Stimulated activated naive CD8-positive, alpha-beta T cell treated with anti-CD3 and anti-CD28 coated beads, Interleukin-15, Interleukin-2, amounts not matched to agents 100 U/mL and 50 U/mL, for 24 hours (primary cell): Measurements from ENCODE around the gene AKR1C8.
"Not testable (repeated sequence)": the region's sequence is repeated elsewhere in the genome, so short reads cannot be mapped to it uniquely, and the experiment has no call there.

Source experiments
- ATAC-seq: fragments of 150-1000 bp; cut with Tn5 transposase; one replicate; pipeline ENCODE4 v1.10.0; 2021
- DNase-seq: peaks from one replicate; pipeline ENCODE4 v3.0.0; 2021

The AKR1C8 gene

DNA sequence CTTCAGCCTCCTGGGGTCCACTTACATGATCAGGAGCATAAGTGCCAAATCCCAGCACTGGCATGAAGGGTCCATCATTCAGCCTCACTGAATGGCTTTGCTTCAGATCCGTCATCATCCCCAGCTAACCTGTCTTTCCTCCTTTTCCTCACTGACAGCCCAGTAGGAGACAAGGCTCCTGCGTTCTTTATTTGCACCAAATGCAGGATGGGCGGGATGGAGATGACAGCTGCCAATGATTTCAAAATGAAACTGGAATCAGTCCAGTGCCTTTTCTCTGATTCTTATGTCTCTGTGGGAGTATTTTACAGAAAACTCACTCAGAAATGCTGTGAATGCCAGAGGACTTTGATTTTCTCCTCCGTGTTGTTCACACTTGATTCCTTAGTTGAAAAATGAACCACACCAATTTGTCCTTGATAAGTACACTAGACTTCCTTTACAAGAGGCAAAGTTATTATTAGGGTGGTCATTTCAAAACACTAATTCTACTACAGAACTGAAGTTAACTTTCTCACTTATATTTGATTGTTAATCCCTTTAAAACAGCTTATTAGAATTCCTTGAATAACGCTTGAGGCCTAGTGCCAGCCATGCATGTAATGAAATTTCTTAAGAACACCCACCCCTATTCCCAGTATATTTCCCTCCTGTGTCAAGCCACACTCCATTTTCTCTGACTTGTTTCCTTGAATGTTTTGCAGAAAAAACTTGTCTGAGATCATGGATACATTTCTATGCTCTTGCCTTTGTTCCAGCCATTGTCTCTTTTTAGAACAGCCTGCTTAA is at the start of gene AKR1C8:
Gene AKR1C8, minus strand, starts transcription at position 164 of the 789 bp plus-strand sequence. Its CDS starts 46 bp downstream, at position 118.
- DNase-seq (no peak), ATAC-seq (no peak)

DNA sequence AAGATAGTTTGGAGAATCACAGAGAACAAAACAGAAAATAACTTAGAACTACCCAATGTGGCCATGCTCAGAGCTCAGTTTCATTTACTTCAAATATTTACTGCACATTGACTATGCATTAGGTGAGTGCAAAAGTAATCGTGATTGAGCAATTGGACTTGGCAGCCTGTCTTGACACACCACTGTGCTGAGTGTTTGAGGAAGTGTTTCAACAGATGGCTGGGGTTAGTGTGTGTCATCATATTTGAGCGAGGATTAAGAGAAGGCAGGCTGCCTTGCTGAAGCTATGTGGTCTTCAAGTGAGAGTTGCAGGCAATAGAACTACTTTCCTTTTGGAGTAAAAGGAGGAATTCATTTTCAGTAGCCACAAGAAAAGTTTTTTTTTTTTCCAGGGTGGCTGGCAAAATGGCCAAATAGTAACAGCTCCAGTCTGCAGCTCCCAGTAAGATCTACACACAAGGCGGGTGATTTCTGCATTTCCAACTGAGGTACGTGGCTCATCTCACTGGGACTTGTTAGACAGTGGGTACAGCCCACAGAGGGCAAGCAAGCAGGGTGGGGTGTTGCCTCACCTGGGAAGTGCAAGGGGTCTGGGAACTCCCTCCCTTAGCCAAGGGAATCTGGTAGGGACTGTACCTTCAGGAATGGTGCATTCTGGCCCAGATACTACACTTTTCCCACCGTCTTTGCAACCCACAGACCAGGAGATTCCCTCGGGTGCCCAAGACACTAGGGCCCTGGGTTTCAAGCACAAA is 49.3 kb upstream of the AKR1C8 start:
- DNase-seq (no peak), ATAC-seq (no peak)

DNA sequence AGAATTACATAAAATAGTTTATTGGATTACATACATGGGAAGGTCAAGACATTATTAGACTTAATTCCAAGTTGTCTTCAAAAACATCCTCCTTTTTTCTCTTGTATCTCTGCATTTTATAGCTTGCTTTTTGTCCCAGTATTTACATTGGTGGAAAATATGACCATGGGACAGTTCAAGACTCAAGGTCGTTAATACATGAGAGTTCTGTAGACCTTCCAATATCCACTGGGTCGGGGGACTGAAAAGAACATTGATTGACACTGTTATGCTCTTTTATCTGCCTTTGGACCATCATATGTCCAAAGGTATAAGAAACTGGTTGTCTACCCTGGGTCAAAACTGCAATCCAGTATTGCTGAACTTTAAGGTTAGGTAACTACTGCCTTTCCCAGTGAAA is 48.4 kb upstream of the AKR1C8 start:
- ATAC-seq (no peak), DNase-seq (no peak)

DNA sequence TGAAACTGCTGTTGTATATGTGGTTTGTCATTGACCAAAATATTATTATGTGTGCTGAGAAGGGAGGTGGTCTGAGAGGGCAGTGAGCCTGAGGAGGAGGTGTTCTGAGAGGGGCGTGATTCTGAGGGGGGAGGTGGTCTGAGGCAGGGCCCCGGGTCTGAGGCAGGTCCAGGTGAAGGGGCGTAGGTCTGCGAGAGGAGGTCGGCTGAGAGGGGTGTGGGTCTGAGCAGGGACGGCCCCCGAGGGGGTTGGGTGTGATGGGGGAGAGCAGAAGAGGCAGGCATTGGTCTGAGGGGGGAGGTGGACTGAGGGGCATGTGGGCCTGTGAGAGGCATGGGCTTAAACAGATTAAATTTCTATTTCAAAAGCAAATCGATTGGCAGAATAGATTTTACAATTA is 44.1 kb upstream of the AKR1C8 start:
- DNase-seq = no peak
- no peak for ATAC-seq

DNA sequence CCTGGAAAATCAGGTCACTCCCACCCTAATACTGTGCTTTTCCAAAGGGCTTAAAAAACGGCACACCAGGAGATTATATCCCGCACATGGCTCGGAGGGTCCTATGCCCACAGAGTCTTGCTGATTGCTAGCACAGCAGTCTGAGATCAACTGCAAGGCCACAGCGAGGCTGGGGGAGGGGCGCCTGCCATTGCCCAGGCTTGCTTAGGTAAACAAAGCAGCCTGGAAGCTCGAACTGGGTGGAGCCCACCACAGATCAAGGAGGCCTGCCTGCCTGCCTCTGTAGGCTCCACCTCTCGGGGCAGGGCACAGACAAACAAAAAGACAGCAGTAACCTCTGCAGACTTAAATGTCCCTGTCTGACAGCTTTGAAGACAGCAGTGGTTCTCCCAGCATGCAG is 38.0 kb upstream of the AKR1C8 start:
- not testable (repeated sequence) for DNase-seq, ATAC-seq

DNA sequence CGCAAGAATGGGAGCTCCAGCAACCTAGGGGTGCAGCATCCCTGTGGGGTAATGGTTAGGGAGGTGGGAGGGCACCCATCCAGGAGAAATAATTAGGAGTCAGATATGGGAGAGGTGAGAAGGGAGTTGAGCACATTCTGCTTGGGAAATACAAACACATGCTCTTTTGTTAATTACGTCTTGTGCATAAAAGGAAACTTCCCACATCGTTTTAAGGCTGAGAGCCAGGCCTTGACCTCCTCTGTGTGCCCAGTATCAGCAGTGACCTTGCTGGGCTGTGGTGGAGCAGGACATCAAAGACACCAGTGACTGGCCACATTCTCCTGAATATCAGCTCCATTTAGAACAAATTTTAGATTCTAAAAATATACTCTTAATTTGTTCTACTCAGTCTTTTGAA is 34.3 kb upstream of the AKR1C8 start:
- no peak for DNase-seq
- ATAC-seq = no peak

DNA sequence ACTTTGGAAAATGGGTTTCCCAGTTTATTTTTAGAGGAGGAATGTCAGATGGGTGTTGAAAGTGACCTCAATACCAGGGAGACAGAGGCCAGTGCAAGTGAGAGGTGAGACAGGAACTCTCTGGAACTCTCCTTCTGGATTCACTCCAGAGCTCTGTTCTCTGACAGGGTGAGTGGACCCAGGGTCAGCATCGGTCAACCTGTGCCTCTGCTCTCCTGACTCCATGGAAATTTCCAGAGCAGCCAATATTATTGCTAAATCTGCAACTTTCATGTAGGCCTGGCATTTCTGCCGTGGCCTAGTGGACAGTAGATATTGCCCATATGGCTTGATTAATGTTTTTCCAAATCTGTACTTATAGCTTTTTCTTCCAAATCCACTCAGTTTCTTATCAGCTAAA is 31.9 kb upstream of the AKR1C8 start:
- ATAC-seq (no peak), DNase-seq (no peak)

DNA sequence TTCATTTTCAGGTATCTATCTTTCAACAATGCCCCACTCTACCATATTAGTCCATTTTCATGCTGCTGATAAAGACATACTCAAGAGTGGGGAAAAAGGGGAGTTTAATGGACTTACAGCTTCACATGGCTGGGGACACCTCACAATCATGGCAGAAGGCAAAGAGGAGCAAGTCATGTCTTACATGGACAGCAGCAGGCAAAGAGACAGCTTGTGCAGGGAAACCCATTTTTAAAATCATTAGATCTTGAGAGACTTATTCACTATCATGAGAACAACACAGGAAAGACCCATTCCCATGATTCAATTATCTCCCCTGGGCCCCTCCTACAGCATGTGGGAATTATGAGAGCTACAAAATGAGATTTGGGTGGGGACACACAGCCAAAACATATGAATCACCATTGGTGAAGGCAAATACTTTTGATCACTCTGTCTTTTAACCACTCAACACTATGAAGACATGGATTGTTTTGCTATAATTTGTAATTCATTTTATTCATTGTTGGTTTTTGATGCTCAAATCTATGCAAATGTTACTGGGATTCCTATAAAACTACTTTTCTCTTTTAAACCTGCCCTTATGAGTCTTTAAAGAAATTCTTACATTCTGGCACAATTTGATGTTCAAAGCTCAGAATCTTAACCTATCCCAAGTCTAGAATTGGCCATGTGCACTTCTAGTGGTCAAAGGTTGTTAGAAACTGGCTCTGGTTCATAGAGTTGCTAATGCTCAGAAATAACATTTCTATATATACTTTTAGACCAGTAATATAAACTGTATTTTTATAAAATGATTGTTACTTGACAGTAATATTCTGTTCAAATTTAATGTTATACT is 27.0 kb upstream of the AKR1C8 start:
- DNase-seq = no peak
- no peak for ATAC-seq

DNA sequence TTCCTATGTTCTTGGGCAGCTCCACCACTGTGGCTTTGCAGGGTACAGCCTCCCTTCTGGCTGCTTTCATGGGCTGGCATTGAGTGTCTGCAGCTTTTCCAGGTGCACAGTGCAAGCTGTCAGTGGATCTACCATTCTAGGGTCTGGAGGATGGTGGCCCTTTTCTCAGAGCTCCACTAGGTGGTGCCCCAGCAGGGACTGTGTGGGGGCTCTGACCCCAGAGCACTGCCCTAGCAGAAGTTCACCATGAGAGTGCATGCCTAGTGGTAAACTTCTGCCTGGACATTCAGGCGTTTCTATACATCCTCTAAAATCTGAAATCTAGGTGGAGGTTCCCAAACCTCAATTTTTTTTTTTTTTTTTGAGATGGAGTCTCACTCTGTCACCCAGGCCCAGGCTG is 25.3 kb upstream of the AKR1C8 start:
- not testable (repeated sequence) for DNase-seq, ATAC-seq

DNA sequence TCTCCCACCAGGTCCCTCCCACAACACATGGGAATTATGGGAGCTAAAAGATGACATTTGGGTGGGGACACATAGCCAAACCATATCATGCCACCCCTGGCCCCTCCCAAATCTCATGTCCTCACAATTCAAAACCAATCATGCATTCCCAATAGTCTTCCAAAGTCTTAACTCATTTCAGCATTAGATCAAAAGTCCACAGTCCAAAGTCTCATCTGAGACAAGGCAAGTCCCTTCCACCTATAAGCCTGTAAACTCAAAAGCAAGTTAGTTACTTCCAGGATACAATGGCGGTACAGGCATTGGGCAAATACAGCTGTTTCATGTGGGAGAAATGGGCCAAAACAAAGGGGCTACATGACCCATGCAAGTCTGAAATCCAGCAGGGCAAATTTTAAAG is 24.8 kb upstream of the AKR1C8 start:
- not testable (repeated sequence) for ATAC-seq, DNase-seq

DNA sequence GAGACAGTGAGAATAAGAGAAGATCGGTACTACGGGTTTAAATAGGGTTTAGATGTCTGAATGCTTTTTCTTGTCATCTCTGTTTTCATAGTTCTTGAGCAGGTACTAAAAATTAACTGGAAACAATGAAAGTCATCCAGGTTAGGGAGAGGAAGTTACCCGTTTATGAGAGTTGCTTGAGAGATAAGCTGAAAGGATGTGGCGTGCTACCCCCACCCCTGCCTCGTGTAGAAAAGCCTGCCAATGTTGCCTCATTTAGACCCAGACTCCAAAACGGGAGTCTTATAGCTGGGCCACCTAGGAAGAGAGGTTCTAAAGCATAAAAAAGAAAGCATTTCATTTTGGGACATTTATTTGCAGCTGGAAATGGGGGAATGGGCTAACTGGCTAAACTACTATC is 21.8 kb upstream of the AKR1C8 start:
- DNase-seq (no peak), ATAC-seq (no peak)

DNA sequence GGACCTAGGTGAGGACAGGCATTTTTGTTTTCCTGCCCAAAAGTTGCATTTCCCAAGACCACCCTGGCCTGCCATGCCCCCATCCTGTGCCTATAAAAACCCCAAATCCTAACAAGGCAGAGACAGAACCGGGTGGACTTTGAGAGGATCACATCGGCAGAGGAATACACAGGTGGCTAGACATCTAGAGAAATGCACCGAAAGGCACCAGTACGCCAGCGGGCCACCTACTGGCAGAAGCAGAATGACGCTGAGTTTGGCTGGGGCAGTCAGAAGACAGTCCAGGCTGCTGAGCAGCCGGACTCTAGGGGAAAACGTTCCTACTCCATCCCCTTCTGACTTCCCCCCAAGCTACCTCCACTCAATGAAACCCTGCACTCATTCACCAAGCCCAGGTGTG is 14.4 kb upstream of the AKR1C8 start:
- no peak for DNase-seq
- ATAC-seq = no peak

DNA sequence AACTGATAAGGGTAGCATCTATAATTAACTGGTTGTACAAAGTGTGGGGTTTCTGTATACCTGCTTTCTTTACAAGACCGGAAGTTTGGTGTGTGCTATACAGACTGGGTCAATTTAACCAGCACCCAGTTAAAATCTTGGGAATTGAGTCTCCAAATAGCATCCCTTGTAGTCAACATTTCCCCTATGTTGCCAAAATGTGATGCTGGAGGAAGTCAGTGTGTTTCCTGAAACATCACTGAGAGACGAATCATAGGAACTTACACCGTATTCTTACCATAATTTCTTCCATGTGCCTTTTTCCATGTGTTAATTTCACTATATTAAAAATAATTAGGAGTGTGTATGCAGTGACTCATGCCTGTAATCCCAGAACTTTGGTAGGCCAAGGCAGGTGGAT is 13.4 kb upstream of the AKR1C8 start:
- DNase-seq (no peak), ATAC-seq (no peak)

DNA sequence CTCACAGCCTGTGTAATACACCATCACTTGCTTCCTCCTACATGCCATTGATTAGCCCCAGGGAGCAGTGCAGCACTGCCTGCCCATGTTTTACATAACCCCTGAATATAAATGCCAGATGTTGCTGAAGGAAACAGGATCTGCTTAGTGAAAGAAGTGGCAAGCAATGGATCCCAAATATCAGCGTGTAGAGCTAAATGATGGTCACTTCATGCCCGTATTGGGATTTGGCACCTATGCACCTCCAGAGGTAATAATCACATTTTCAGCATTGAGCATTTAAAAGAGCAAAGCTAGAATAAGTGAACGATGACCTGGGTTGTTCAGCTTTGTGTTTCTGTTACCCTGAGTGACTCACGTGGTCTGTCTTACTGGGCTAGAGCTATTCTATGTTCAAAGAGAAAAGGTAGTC is 11.8 kb upstream of the AKR1C8 start, which contains the start of gene AKR1C4:
Gene AKR1C4, plus strand, starts transcription at position 136 of the 412 bp plus-strand sequence. Its CDS starts 31 bp downstream, at position 167.
- DNase-seq = no peak
- no peak for ATAC-seq

DNA sequence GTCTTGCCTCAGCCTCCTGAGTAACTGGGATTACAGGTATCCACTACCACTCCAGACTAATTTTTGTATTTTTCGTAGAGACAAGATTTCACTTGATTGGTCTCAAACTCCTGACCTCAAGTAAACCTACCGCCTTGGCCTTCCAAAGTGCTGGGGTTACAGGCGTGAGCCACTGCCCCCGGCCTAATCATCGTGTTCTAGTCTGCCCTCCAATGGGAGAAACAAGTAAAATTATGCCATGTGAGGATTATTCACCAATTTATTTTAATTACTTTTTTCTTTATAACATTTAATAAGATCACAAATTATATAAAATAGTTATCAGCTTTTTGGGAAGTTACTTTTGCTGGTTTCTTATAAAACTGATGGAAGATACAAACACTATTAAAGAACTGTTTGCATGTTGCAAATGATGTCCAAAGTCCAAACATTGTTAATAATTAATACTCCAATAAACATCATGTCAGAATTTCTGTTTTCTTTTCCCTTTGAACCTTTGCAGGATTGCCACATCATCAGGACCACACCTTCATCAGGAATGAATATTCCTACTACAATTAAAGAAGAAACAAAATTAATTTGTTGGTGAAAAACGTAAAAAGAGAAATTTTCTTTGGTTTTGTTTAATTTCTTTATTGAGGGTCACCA is 10.9 kb upstream of the AKR1C8 start:
- DNase-seq (no peak), ATAC-seq (no peak)

DNA sequence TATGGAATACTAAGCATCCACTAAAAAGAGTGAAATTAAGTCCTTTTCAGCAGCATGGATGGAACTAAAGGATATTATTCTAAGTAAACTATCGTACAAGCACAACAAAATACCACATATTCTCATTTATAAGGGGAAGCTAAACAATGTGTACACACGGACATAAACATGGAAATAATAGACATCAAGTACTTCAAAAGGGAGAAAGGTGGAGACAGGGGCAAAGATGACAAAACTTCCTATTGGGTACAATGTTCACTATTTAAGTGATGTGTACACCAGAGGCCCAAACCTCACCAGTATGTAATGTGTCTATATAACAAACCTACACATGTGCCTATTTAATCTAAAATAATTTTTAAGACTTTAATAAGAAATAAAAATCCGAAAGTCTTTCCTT is 9.5 kb upstream of the AKR1C8 start:
- no peak for DNase-seq
- ATAC-seq = no peak

DNA sequence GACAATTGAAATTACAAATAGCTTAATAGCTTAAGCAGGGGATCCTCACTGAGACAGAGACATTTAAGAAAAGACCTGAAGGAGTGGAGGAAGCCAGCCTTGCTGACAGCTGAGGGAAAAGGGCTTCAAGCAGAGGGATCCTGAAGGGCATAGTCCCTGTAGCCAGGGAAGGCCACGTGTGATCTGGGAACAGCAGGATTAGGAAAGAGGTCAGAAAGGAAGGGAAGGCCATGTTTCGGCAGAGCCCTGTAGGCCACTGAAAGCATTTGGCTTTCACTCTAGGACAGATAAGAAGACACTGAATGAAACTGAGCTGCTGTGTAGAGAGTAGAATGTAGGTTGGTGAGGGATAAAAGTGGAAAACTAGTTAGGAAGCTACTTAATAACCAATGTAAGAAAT is 3.4 kb upstream of the AKR1C8 start:
- ATAC-seq = no peak
- DNase-seq = no peak

DNA sequence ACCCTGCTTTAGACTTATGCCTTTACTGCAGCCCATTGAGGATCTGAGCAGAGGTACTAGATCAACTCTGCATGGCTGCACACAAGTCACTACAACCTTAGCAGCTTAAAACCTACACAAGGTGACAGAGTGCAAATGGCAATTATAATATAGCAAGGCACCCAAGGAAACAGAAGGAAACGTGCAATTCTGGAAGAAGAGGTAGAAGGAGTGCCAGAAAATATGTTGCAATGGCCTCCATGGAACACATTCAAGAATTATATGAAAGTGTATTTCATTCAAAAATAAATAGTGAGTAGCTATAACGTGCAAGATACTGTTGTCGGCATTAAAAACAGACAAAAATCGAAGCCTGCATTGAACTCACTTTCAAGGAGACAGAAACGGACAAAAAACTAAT is 2.9 kb upstream of the AKR1C8 start:
- ATAC-seq = no peak
- DNase-seq = no peak

DNA sequence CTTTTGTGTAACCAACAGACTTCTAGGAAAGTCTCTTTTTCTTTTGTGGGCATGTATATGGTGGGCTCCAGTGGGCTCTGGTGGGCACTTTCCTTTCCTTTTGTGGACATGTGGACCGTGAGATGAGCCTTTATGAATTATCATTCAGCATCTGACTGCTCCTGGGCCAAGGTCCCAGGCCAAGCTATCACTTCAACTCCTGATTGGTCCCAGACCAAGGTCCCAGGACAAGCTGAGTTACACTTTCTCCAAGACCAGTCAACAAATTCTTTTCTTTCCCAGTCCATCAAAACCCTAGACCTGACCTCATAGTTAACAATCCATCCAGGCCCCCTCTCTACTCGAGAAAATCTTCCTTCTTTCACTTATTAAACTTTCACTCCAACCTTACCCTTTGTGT is 1.0 kb downstream of the AKR1C8 start:
- no peak for ATAC-seq
- no peak for DNase-seq

DNA sequence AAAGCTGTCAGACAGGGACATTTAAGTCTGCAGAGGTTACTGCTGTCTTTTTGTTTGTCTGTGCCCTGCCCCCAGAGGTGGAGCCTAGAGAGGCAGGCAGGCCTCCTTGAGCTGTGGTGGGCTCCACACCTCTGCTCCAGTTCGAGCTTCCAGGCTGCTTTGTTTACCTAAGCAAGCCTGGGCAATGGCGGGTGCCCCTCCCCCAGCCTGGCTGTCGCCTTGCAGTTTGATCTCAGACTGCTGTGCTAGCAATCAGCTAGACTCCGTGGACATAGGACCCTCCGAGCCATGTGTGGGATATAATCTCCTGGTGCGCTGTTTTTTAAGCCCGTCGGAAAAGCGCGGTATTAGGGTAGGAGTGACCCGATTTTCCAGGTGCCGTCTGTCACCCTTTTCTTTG is 4.4 kb downstream of the AKR1C8 start:
- not testable (repeated sequence) for DNase-seq, ATAC-seq

DNA sequence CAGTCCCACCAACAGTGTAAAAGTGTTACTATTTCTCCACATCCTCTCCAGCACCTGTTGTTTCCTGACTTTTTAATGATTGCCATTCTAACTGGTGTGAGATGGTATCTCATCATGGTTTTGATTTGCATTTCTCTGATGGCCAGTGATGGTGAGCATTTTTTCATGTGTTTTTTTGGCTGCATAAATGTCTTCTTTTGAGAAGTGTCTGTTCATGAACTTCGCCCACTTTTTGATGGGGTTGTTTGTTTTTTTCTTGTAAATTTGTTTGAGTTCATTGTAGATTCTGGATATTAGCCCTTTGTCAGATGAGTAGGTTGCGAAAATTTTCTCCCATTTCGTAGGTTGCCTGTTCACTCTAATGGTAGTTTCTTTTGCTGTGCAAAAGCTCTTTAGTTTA is 9.4 kb downstream of the AKR1C8 start:
- DNase-seq, ATAC-seq: not testable (repeated sequence)

DNA sequence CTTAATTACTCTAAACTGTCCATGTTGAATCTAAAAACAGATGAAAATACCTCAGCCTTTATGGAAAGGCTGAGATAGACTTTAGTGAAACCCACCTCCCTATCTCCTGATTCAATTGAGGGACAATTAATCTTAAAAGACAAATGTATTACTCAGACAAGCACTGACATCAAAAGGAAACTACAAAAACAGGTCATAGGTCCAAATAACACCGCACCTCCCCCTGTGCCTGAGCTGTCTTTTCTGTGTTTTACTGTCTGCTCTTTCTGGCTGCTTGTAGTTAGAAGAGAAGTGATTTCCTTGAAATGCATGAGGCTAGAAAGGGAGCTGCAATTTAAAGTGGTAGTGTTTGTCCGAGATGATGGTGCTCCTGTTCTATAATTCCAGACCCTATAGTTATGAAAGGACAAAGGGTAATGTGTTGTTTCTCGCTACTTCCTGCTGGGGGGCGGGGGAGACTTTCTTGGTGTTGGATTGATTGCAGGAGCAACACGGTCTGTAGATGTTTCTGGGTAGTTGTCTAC is 16.0 kb downstream of the AKR1C8 start:
- ATAC-seq (no peak), DNase-seq (no peak)
